K562 (cell line): Measurements from ENCODE around the gene HNRNPF. TPM values are rescaled to one million over a fixed set of nuclear protein-coding genes. Genes with fewer than 3 reads are reported as not detected.

Experiments used
- CHD2 ChIP-seq: IDR thresholded peaks from 2 replicates; pipeline ENCODE4 v1.6.1; 2011; ENCODE audit warnings: low read depth, low read length
- FOXJ3 ChIP-seq: sonication (generic); formaldehyde crosslinking; IDR thresholded peaks from 2 replicates; pipeline ENCODE4 v1.4.0; 2020; ENCODE audit warnings: mild to moderate bottlenecking, missing genetic modification reagents
- GABPA ChIP-seq: fragments of 200-800 bp; sonication (Bioruptor generic); conservative IDR thresholded peaks from 2 replicates; pipeline ENCODE4 v1.6.1; 2016; ENCODE audit warnings: low read depth, missing genetic modification characterization, missing compliant biosample characterization
- HMBOX1 ChIP-seq: sonication (generic); IDR thresholded peaks from 2 replicates; pipeline ENCODE4 v1.6.1; 2016
- KDM1A ChIP-seq, 2 experiments: fragments of 450-650 bp; IDR thresholded peaks; 2 replicates each; pipeline ENCODE4 v1.6.1; 2016; ENCODE audit warnings: mild to moderate bottlenecking in 2 of 2
- NR2F6 ChIP-seq: fragments of 450-650 bp; formaldehyde crosslinking; IDR thresholded peaks from 2 replicates; pipeline ENCODE4 v1.4.0; 2020; ENCODE audit warnings: mild to moderate bottlenecking
- POLR2H ChIP-seq: IDR thresholded peaks from 2 replicates; pipeline ENCODE4 v1.6.1; 2016; ENCODE audit warnings: missing genetic modification characterization, low read depth, mild to moderate bottlenecking, control low read depth, missing compliant biosample characterization, moderate library complexity
- PURB ChIP-seq: sonication (generic); formaldehyde crosslinking; IDR thresholded peaks from 2 replicates; pipeline ENCODE4 v1.9.0; 2021; ENCODE audit warnings: low read depth, mild to moderate bottlenecking, missing genetic modification reagents
- RFX1 ChIP-seq: fragments of 450-650 bp; IDR thresholded peaks from 2 replicates; pipeline ENCODE4 v1.6.1; 2016; ENCODE audit warnings: mild to moderate bottlenecking, moderate library complexity
- SMAD2 ChIP-seq: fragments of 150-350 bp; IDR thresholded peaks from 2 replicates; pipeline ENCODE4 v1.6.1; 2014; ENCODE audit warnings: low read depth, mild to moderate bottlenecking, low read length
- TAF1 ChIP-seq: IDR thresholded peaks from 2 replicates; pipeline ENCODE4 v1.6.1; 2011; ENCODE audit warnings: mild to moderate bottlenecking, low read length, moderate library complexity; ENCODE audit not compliant: insufficient read depth, control insufficient read depth, severe bottlenecking; ENCODE audit errors: extremely low read depth
- TBP ChIP-seq: optimal IDR thresholded peaks from 2 replicates; pipeline ENCODE3; 2011; ENCODE audit warnings: low read depth, low read length, improper control_type of control experiment
- ZNF146 ChIP-seq: IDR thresholded peaks from one replicate; pipeline ENCODE4 v1.6.1; 2018; ENCODE audit warnings: missing compliant biosample characterization; ENCODE audit not compliant: unreplicated experiment
- ZNF253 ChIP-seq: fragments of 250-450 bp; sonication (Bioruptor Pico); conservative IDR thresholded peaks from 2 replicates; pipeline ENCODE4 v1.6.1; 2021; ENCODE audit warnings: mild to moderate bottlenecking
- ZNF280A ChIP-seq: fragments of 450-650 bp; IDR thresholded peaks from 2 replicates; pipeline ENCODE4 v1.6.1; 2018; ENCODE audit warnings: mild to moderate bottlenecking, low read depth; ENCODE audit not compliant: partially characterized antibody
- polyA plus RNA-seq, 8 experiments: library from polyadenylated mRNA; depleted of rRNA in 4 of 8; stranded (reverse) in 5 of 8; unstranded in 3 of 8; fragments of >200 nt; fragmentation: Nextera tagmentation in 2 of 8; fragmentation: Illumina TruSeq in 1 of 8; extraction: Ambion mirVana in 2 of 8; extraction: Trizol in 1 of 8; gene quantifications; 2 replicates each; pipeline versions ENCODE4 v1.2.1 to v1.2.3, GENCODE V29; 2011 to 2014; ENCODE audit warnings: inconsistent platforms in 1 of 8, missing spikeins in 1 of 8
- total RNA-seq, 7 experiments: library from RNA; depleted of rRNA in 6 of 7; stranded (reverse); fragments of >200 nt in 6 of 7; fragmentation: Illumina TruSeq in 2 of 7; extraction: Trizol in 2 of 7; gene quantifications; 2 replicates each; pipeline versions ENCODE4 v1.2.1 to v1.2.3, GENCODE V29; 2011 to 2021; ENCODE audit warnings: low replicate concordance in 1 of 7
- TF ChIP-seq, protein P1 (sequence below): fragments of 450-650 bp; IDR thresholded peaks from 2 replicates; pipeline ENCODE4 v1.6.1; 2018; ENCODE audit not compliant: partially characterized antibody
- TF ChIP-seq, protein P2 (sequence below): IDR thresholded peaks from 2 replicates; pipeline ENCODE4 v1.6.1; 2011; ENCODE audit not compliant: insufficient read length; ENCODE audit errors: extremely low read depth
- TF ChIP-seq, protein P3 (sequence below): IDR thresholded peaks from 2 replicates; pipeline ENCODE4 v1.6.1; 2014; ENCODE audit warnings: antibody characterized with exemption

HNRNPF gene
- total and polyA plus RNA-seq, 9 of the 15 experiments (the other 6 are each of a cell fraction or from before 2014, with no cell fraction given), result 192 to 489 (median 416) TPM

DNA sequence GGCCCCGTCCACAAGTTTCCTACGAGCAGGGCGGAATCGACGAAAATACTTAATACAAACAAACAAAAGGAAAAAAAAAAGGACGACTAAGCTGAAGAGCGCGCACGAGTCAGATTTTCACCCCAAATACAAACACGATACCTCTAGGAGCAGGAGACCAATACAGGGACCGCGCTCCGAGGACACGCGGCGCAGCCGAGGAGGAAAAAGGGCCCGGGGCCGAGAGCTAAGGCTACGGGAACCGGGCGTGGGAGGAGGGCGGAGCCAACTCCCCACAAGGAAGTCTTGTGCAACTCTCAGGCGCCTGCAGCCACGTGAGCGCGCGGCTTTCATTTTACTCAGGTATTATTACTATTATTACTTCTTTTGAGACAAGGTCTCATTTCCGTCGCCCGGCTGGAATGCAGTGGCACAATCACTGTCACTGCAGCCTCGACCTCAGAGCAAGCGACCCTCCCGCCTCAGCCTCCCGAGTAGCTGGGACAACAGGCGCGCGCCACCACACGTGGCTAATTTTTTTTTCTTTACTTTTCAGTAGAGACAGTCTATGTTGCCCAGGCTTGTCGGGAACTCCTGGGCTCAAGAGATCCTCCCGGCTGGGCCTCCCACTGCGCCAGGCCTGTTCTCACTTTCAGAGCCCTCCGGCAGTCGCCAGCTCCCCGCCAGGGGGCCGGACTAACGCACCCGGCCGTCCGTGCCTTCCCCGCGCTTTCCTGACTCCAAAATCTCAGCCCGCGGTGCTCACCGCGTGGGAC, 1.2 kb downstream of the HNRNPF start (continued):
- TF ChIP-seq, protein P1, sequence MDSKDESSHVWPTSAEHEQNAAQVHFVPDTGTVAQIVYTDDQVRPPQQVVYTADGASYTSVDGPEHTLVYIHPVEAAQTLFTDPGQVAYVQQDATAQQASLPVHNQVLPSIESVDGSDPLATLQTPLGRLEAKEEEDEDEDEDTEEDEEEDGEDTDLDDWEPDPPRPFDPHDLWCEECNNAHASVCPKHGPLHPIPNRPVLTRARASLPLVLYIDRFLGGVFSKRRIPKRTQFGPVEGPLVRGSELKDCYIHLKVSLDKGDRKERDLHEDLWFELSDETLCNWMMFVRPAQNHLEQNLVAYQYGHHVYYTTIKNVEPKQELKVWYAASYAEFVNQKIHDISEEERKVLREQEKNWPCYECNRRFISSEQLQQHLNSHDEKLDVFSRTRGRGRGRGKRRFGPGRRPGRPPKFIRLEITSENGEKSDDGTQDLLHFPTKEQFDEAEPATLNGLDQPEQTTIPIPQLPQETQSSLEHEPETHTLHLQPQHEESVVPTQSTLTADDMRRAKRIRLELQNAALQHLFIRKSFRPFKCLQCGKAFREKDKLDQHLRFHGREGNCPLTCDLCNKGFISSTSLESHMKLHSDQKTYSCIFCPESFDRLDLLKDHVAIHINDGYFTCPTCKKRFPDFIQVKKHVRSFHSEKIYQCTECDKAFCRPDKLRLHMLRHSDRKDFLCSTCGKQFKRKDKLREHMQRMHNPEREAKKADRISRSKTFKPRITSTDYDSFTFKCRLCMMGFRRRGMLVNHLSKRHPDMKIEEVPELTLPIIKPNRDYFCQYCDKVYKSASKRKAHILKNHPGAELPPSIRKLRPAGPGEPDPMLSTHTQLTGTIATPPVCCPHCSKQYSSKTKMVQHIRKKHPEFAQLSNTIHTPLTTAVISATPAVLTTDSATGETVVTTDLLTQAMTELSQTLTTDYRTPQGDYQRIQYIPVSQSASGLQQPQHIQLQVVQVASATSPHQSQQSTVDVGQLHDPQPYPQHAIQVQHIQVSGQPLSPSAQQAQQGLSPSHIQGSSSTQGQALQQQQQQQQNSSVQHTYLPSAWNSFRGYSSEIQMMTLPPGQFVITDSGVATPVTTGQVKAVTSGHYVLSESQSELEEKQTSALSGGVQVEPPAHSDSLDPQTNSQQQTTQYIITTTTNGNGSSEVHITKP, result no peak
- TF ChIP-seq ZNF253 (CRISPR knock-in tag) (no peak), NR2F6 (CRISPR knock-in tag) (no peak), PURB (CRISPR knock-in tag) (no peak), CHD2 (no peak), TAF1 (peak; percentile 95), TBP (peak; percentile 95), POLR2H (tag) (peak; percentile 94), KDM1A (IDR thresholded peaks at IDR 0.05) (no peak), GABPA (tag) (peak; percentile 32), RFX1 (no peak), SMAD2 (no peak), FOXJ3 (no peak), ZNF280A (no peak), ZNF146 (peak; percentile 33), HMBOX1 (no peak)
- TF ChIP-seq, protein P2, sequence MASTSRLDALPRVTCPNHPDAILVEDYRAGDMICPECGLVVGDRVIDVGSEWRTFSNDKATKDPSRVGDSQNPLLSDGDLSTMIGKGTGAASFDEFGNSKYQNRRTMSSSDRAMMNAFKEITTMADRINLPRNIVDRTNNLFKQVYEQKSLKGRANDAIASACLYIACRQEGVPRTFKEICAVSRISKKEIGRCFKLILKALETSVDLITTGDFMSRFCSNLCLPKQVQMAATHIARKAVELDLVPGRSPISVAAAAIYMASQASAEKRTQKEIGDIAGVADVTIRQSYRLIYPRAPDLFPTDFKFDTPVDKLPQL, result peak; percentile 65
- TF ChIP-seq, protein P3, sequence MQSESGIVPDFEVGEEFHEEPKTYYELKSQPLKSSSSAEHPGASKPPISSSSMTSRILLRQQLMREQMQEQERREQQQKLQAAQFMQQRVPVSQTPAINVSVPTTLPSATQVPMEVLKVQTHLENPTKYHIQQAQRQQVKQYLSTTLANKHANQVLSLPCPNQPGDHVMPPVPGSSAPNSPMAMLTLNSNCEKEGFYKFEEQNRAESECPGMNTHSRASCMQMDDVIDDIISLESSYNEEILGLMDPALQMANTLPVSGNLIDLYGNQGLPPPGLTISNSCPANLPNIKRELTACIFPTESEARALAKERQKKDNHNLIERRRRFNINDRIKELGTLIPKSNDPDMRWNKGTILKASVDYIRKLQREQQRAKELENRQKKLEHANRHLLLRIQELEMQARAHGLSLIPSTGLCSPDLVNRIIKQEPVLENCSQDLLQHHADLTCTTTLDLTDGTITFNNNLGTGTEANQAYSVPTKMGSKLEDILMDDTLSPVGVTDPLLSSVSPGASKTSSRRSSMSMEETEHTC, result peak; percentile 89
